ENCODE results near the gene METTL1.

- TF ChIP-seq CTCF (IDR thresholded peaks at IDR 0.05; ENCODE audit: insufficient read depth, low read length, poor library complexity, severe bottlenecking) (no peak), EZH2phosphoT487 (conservative IDR thresholded peaks at IDR 0.05; ENCODE audit: low read length) (no peak)
Observed at GRCh38 chr12:57722716-57723629, 48.9 kb downstream of the METTL1 start.

Measured in SU-DHL-6 (cell line).